ENCODE results near the gene PHLDB2. TPM values are rescaled to one million over a fixed set of nuclear protein-coding genes. Genes with fewer than 3 reads are reported as not detected.

The PHLDB2 gene
- total and polyA plus RNA-seq, 2 of the 8 experiments (the other 6 are each of a cell fraction or from before 2014, with no cell fraction given), result 5.8 to 22.6 TPM

- 2% methylated on average over 28 of the region's 35 CpGs; no CpG with 5 or more reads in 1 of the 2 experiments for WGBS, 2 experiments (ENCODE audit: extremely low coverage in 1 of 2, insufficient coverage in 1 of 2, insufficient read length in 1 of 2, insufficient replicate concordance in 2 of 2, low coverage in 1 of 2, low lambda C conversion rate in 2 of 2, missing lambda C conversion rate in 1 of 2)
- TF ChIP-seq SIN3A (conservative IDR thresholded peaks at IDR 0.05 in 1 of 2, IDR thresholded peaks at IDR 0.05 in 1 of 2; ENCODE audit: low read depth in 1 of 2, low read length in 2 of 2), result peak; percentile 60 to 76; a peak in 2 of 4 replicates
- no peak for TF ChIP-seq SP2 (IDR thresholded peaks at IDR 0.05; ENCODE audit: low read length)
- TF ChIP-seq POLR2AphosphoS5 (IDR thresholded peaks at IDR 0.05; ENCODE audit: low read depth, low read length), result no peak
- no peak for TF ChIP-seq KDM1A (IDR thresholded peaks at IDR 0.05; ENCODE audit: borderline replicate concordance, low read length)
- TF ChIP-seq POU5F1 (IDR thresholded peaks at IDR 0.05; ENCODE audit: low read depth, low read length), result peak; percentile 42; the same call in 1 of the 2 replicates
- 0 out of 2 replicates have a peak, but pooled peaks have one; percentile 3 for TF ChIP-seq CREB1 (IDR thresholded peaks at IDR 0.05)
- no peak for TF ChIP-seq ATF2 (IDR thresholded peaks at IDR 0.05; ENCODE audit: low read length)
- peak; percentile 47 for TF ChIP-seq KDM4A (IDR thresholded peaks at IDR 0.05; ENCODE audit: low read depth, low read length, severe bottlenecking)
These were observed 1.2 kb downstream of the PHLDB2 start for GRCh38 chr3:111859974-111860859.

More at GRCh38 chr3:111859974-111860859, 1.2 kb downstream of the PHLDB2 start:
- peak overlapping the region; percentile 69 to 87 (median 76) for H3K4me3 ChIP-seq (ENCODE audit: extremely low read depth in 1 of 4, insufficient read depth in 2 of 4, low read depth in 3 of 4, low read length in 4 of 4)
- peak overlapping the region; percentile 21; the same call in 1 of the 2 replicates for H2BK12ac ChIP-seq (ENCODE audit: low read depth, low read length)
- no peak overlapping the region; the same call in 1 of the 2 replicates for H3K27ac ChIP-seq (ENCODE audit: low read depth, low read length)
- H4K20me1 ChIP-seq (replicated peaks in 1 of 2; ENCODE audit: control insufficient read depth in 1 of 2, insufficient read depth in 2 of 2, low read length in 2 of 2), result peaks cover 2 to 3% of the 10 kb centered on the region in 2 experiments
- H3K23ac ChIP-seq (ENCODE audit: insufficient read length), result no peak overlapping the region
- peak overlapping the region; percentile 11 for H4K91ac ChIP-seq (replicated peaks; ENCODE audit: insufficient read length, low read length)
- H3K36me3 ChIP-seq (ENCODE audit: control insufficient read depth in 2 of 4, insufficient read depth in 4 of 4, low read length in 3 of 4), result no peaks in the 10 kb centered on the region
- peaks cover 0 to 13% of the 10 kb centered on the region in 2 experiments; a peak in 2 of 4 replicates for H3K79me2 ChIP-seq (ENCODE audit: control insufficient read depth in 1 of 2, insufficient read depth in 2 of 2, low read length in 2 of 2)
- peak; percentile 72 to 75 for DNase-seq (ENCODE audit: low read depth in 1 of 2, low spot score in 2 of 2)
- peak overlapping the region; percentile 92; the same call in 1 of the 2 replicates for H2BK5ac ChIP-seq (ENCODE audit: low read depth, low read length)
- H3K4me2 ChIP-seq (ENCODE audit: insufficient read depth in 1 of 2, low read depth in 2 of 2, low read length in 2 of 2), result peak overlapping the region; percentile 80 to 82
- H3K27me3 ChIP-seq (replicated peaks in 1 of 4; ENCODE audit: control insufficient read depth in 3 of 4, extremely low read depth in 1 of 4, insufficient read depth in 3 of 4, low read length in 3 of 4), result peaks cover 0 to 22% (median 14%) of the 10 kb centered on the region in 4 experiments; a peak in 5 of 7 replicates
- no peaks in the 10 kb centered on the region for H3K79me1 ChIP-seq (ENCODE audit: low read depth, low read length)
- POLR2A ChIA-PET (ENCODE audit: partially characterized antibody), result interaction anchor here (0.7 to 1.7 kb wide), 11 partner anchors 8 to 266 kb away, joined by 3 to 6 read pairs (median 4); no protein-coding TSS in a partner anchor
- no peaks in the 10 kb centered on the region for H3K9me3 ChIP-seq (ENCODE audit: insufficient read depth in 2 of 2, low read depth in 1 of 2, low read length in 1 of 2)
- peak overlapping the region in 3 of 4 experiments; percentile 39 to 56 (median 46); a peak in 5 of 7 replicates for H3K9ac ChIP-seq (replicated peaks in 1 of 4; ENCODE audit: extremely low read depth in 1 of 4, low read depth in 3 of 4, low read length in 3 of 4)
- no peak overlapping the region for H4K8ac ChIP-seq (ENCODE audit: extremely low read depth, insufficient read depth, low read length)
- peaks cover 3 to 16% (median 9%) of the 10 kb centered on the region in 4 experiments; a peak in 5 of 7 replicates for H3K4me1 ChIP-seq (replicated peaks in 1 of 4; ENCODE audit: control insufficient read depth in 3 of 4, insufficient read depth in 4 of 4, low read length in 3 of 4)
- no peak overlapping the region for H3K4ac ChIP-seq (replicated peaks; ENCODE audit: insufficient read length, low read depth, low read length)
- no peak overlapping the region; the same call in 1 of the 2 replicates for H2BK15ac ChIP-seq (ENCODE audit: low read length)
- no peak overlapping the region for H3K56ac ChIP-seq (replicated peaks; ENCODE audit: insufficient read length, low read depth, low read length)
- H2BK120ac ChIP-seq (replicated peaks; ENCODE audit: low read depth, low read length), result peak overlapping the region; percentile 43
- no peak overlapping the region for H3K14ac ChIP-seq (ENCODE audit: insufficient read length)
- peak overlapping the region; percentile 4; the same call in 1 of the 2 replicates for H3K18ac ChIP-seq (ENCODE audit: extremely low read depth, low read length)
- H2BK20ac ChIP-seq (ENCODE audit: low read length), result 0 out of 2 replicates have a peak overlapping the region, but pooled peaks have one; percentile 68
- no peak overlapping the region for H2AK5ac ChIP-seq (ENCODE audit: low read depth, low read length)
- no peak overlapping the region for H4K5ac ChIP-seq (ENCODE audit: insufficient read length, low read depth, low read length)
- FAIRE-seq, result peak; percentile 80
- H3K23me2 ChIP-seq (ENCODE audit: low read depth, low read length), result peaks cover 6% of the 10 kb centered on the region; the same call in 1 of the 2 replicates
- CTCF ChIA-PET (ENCODE audit: partially characterized antibody), result interaction anchor here (0.7 to 3.6 kb wide), 22 partner anchors 8 to 168 kb away, joined by 3 to 47 read pairs (median 4); partner anchors contain the start of gene ABHD10
- H2AFZ ChIP-seq (ENCODE audit: low read length), result peak overlapping the region; percentile 54; the same call in 1 of the 2 replicates

All from H1 (cell line).